K562 (cell line): ENCODE measurements around the gene LASP1NB.

Experiments
- EGR1 ChIP-seq: fragments of 450-650 bp; conservative IDR thresholded peaks from 2 replicates; pipeline ENCODE4 v1.6.1; 2017; ENCODE audit warnings: mild to moderate bottlenecking
- ETV6 ChIP-seq, 3 experiments: fragments of 150-350 bp in 1 of 3; sonication (generic) in 1 of 3; formaldehyde crosslinking in 1 of 3; IDR thresholded peaks; 2 replicates each; pipeline versions ENCODE4 v1.6.1 to v1.8.0; 2014 to 2022; ENCODE audit warnings: borderline replicate concordance in 2 of 3, low read depth in 2 of 3, antibody characterized with exemption in 1 of 3, low read length in 1 of 3, mild to moderate bottlenecking in 1 of 3, missing genetic modification reagents in 1 of 3
- HCFC1 ChIP-seq: IDR thresholded peaks from 2 replicates; pipeline ENCODE4 v1.6.1; 2012; ENCODE audit warnings: low read depth, low read length, improper control_type of control experiment
- KLF1 ChIP-seq: fragments of 450-650 bp; IDR thresholded peaks from 2 replicates; pipeline ENCODE4 v1.6.1; 2016; ENCODE audit warnings: missing genetic modification characterization, missing compliant biosample characterization
- MEF2D ChIP-seq: conservative IDR thresholded peaks from 2 replicates; pipeline ENCODE4 v1.6.1; 2016; ENCODE audit warnings: low read depth, missing genetic modification characterization, missing compliant biosample characterization
- PHF20 ChIP-seq: fragments of 450-650 bp; IDR thresholded peaks from 2 replicates; pipeline ENCODE4 v1.6.1; 2018; ENCODE audit not compliant: partially characterized antibody
- RB1 ChIP-seq: fragments of 450-650 bp; IDR thresholded peaks from 2 replicates; pipeline ENCODE4 v1.6.1; 2017; ENCODE audit warnings: low read depth, mild to moderate bottlenecking
- SMARCA4 ChIP-seq: fragments of 450-650 bp; IDR thresholded peaks from 2 replicates; pipeline ENCODE4 v1.6.1; 2016
- TCF3 ChIP-seq: sonication (generic); formaldehyde crosslinking; IDR thresholded peaks from 2 replicates; pipeline ENCODE4 v1.4.0; 2020; ENCODE audit warnings: mild to moderate bottlenecking, missing genetic modification reagents
- ZBTB34 ChIP-seq: fragments of 250-450 bp; sonication (Bioruptor Pico); IDR thresholded peaks from 2 replicates; pipeline ENCODE4 v1.8.0; 2021; ENCODE audit warnings: mild to moderate bottlenecking, moderate library complexity
- ZBTB8A ChIP-seq: fragments of 450-650 bp; IDR thresholded peaks from 2 replicates; pipeline ENCODE4 v1.6.1; 2018; ENCODE audit warnings: mild to moderate bottlenecking, moderate library complexity; ENCODE audit not compliant: partially characterized antibody
- ZC3H4 ChIP-seq: sonication (generic); formaldehyde crosslinking; IDR thresholded peaks from 2 replicates; pipeline ENCODE4 v1.9.0; 2021; ENCODE audit warnings: missing genetic modification reagents, borderline replicate concordance
- ZNF184 ChIP-seq: sonication (generic); formaldehyde crosslinking; IDR thresholded peaks from 2 replicates; pipeline ENCODE4 v1.5.0; 2020; ENCODE audit warnings: missing genetic modification reagents
- TF ChIP-seq, protein P1 (sequence below): fragments of 450-650 bp; formaldehyde crosslinking; IDR thresholded peaks from 2 replicates; pipeline ENCODE4 v1.4.0; 2022; ENCODE audit warnings: missing genetic modification characterization
- TF ChIP-seq, protein P2 (sequence below): fragments of 150-350 bp; IDR thresholded peaks from 2 replicates; pipeline ENCODE4 v1.6.1; 2014; ENCODE audit warnings: low read depth, mild to moderate bottlenecking, low read length, borderline replicate concordance
- TF ChIP-seq, protein P3 (sequence below): fragments of 450-650 bp; formaldehyde crosslinking; conservative IDR thresholded peaks from 2 replicates; pipeline ENCODE4 v1.4.0; 2022; ENCODE audit warnings: mild to moderate bottlenecking, missing genetic modification characterization
- TF ChIP-seq, protein P4 (sequence below): fragments of 450-650 bp; formaldehyde crosslinking; IDR thresholded peaks from 2 replicates; pipeline ENCODE4 v1.4.0; 2022; ENCODE audit warnings: mild to moderate bottlenecking, moderate library complexity

The LASP1NB gene

GRCh38 chr17:38900978-38901656, 24.3 kb upstream of the LASP1NB start (continued):
- TF ChIP-seq, protein P1, sequence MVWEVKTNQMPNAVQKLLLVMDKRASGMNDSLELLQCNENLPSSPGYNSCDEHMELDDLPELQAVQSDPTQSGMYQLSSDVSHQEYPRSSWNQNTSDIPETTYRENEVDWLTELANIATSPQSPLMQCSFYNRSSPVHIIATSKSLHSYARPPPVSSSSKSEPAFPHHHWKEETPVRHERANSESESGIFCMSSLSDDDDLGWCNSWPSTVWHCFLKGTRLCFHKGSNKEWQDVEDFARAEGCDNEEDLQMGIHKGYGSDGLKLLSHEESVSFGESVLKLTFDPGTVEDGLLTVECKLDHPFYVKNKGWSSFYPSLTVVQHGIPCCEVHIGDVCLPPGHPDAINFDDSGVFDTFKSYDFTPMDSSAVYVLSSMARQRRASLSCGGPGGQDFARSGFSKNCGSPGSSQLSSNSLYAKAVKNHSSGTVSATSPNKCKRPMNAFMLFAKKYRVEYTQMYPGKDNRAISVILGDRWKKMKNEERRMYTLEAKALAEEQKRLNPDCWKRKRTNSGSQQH (CRISPR knock-in tag): no peak
- peak; percentile 52; the same call in 1 of the 2 replicates for TF ChIP-seq TCF3
- no peak for TF ChIP-seq ZBTB34 (CRISPR knock-in tag)
- peak; percentile 63; the same call in 1 of the 2 replicates for TF ChIP-seq SMARCA4
- no peak for TF ChIP-seq MEF2D (tag)
- TF ChIP-seq EGR1: peak; percentile 27; the same call in 1 of the 2 replicates
- no peak for TF ChIP-seq ETV6 (IDR thresholded peaks at IDR 0.05; ENCODE audit: borderline replicate concordance in 1 of 2, low read depth in 2 of 2, low read length in 1 of 2)
- no peak for TF ChIP-seq ETV6 (CRISPR knock-in tag; IDR thresholded peaks at IDR 0.05; ENCODE audit: borderline replicate concordance)
- TF ChIP-seq, protein P2, sequence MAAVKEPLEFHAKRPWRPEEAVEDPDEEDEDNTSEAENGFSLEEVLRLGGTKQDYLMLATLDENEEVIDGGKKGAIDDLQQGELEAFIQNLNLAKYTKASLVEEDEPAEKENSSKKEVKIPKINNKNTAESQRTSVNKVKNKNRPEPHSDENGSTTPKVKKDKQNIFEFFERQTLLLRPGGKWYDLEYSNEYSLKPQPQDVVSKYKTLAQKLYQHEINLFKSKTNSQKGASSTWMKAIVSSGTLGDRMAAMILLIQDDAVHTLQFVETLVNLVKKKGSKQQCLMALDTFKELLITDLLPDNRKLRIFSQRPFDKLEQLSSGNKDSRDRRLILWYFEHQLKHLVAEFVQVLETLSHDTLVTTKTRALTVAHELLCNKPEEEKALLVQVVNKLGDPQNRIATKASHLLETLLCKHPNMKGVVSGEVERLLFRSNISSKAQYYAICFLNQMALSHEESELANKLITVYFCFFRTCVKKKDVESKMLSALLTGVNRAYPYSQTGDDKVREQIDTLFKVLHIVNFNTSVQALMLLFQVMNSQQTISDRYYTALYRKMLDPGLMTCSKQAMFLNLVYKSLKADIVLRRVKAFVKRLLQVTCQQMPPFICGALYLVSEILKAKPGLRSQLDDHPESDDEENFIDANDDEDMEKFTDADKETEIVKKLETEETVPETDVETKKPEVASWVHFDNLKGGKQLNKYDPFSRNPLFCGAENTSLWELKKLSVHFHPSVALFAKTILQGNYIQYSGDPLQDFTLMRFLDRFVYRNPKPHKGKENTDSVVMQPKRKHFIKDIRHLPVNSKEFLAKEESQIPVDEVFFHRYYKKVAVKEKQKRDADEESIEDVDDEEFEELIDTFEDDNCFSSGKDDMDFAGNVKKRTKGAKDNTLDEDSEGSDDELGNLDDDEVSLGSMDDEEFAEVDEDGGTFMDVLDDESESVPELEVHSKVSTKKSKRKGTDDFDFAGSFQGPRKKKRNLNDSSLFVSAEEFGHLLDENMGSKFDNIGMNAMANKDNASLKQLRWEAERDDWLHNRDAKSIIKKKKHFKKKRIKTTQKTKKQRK: no peak
- TF ChIP-seq HCFC1: no peak
- TF ChIP-seq RB1: no peak
- TF ChIP-seq, protein P3, sequence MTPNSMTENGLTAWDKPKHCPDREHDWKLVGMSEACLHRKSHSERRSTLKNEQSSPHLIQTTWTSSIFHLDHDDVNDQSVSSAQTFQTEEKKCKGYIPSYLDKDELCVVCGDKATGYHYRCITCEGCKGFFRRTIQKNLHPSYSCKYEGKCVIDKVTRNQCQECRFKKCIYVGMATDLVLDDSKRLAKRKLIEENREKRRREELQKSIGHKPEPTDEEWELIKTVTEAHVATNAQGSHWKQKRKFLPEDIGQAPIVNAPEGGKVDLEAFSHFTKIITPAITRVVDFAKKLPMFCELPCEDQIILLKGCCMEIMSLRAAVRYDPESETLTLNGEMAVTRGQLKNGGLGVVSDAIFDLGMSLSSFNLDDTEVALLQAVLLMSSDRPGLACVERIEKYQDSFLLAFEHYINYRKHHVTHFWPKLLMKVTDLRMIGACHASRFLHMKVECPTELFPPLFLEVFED (CRISPR knock-in tag): no peak
- TF ChIP-seq ZNF184 (CRISPR knock-in tag): no peak
- TF ChIP-seq ZC3H4 (CRISPR knock-in tag): no peak
- TF ChIP-seq, protein P4, sequence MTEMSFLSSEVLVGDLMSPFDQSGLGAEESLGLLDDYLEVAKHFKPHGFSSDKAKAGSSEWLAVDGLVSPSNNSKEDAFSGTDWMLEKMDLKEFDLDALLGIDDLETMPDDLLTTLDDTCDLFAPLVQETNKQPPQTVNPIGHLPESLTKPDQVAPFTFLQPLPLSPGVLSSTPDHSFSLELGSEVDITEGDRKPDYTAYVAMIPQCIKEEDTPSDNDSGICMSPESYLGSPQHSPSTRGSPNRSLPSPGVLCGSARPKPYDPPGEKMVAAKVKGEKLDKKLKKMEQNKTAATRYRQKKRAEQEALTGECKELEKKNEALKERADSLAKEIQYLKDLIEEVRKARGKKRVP (CRISPR knock-in tag): no peak
- no peak for TF ChIP-seq KLF1 (tag)
- TF ChIP-seq ZBTB8A: no peak
- no peak for TF ChIP-seq PHF20
